Endothelial cell of umbilical vein (primary cell): ENCODE data around the gene PRR5L. TPM values are rescaled to one million over a fixed set of nuclear protein-coding genes. Genes with fewer than 3 reads are reported as not detected.

Experiments
- BruUV-seq: library from RNA; stranded (reverse); fragments of 400-500 nt; replicated peaks from 2 replicates; lab custom pipeline; 2021; lab: Mats Ljungman, UMichigan
- CTCF ChIA-PET: fragments of 300-600, 350-600 bp; sonication (Branson Sonifier 250); formaldehyde crosslinking; loops from one replicate; lab custom pipeline; 2021; ENCODE audit warnings: antibody characterized with exemption, inconsistent platforms; lab: Charles Lee
- POLR2A ChIA-PET: fragments of 300-600, 350-600 bp; sonication (Branson Sonifier 250); formaldehyde crosslinking; loops from one replicate; lab custom pipeline; 2021; ENCODE audit warnings: antibody characterized with exemption, inconsistent platforms; lab: Charles Lee
- DNase-seq: peaks from one replicate; pipeline ENCODE4 v3.0.0-alpha.2; 2011; ENCODE audit warnings: low read depth, low spot score
- FAIRE-seq: peaks from 2 replicates; lab custom pipeline; 2011; peaks lifted over from hg19 to GRCh38; lab: Jason Lieb, UNC
- H2AFZ ChIP-seq: 2 replicates; pipeline ENCODE4 v1.6.0; 2012; ENCODE audit warnings: low read depth, low read length, control low read depth, inconsistent platforms
- H3K27ac ChIP-seq: 2 replicates; pipeline ENCODE4 v1.5.1; 2011; ENCODE audit warnings: low read depth, mild to moderate bottlenecking, control low read depth, low read length, moderate library complexity; ENCODE audit not compliant: insufficient read depth
- H3K27me3 ChIP-seq, 2 experiments: 2 replicates each; pipeline versions ENCODE4 v1.6.0 to v1.6.1; 2011; ENCODE audit warnings: low read length in 2 of 2, mixed read lengths in 1 of 2; ENCODE audit not compliant: control insufficient read depth in 2 of 2, insufficient read depth in 2 of 2
- H3K36me3 ChIP-seq, 2 experiments: 2 replicates in 1 of 2; 3 replicates in 1 of 2; pipeline ENCODE4 v1.5.1; 2011; ENCODE audit warnings: low read length in 2 of 2, mild to moderate bottlenecking in 1 of 2, moderate library complexity in 1 of 2; ENCODE audit not compliant: control insufficient read depth in 2 of 2, insufficient read depth in 2 of 2; ENCODE audit errors: extremely low read depth in 1 of 2
- H3K4me1 ChIP-seq: 3 replicates; pipeline ENCODE4 v1.5.1; 2011; ENCODE audit warnings: mild to moderate bottlenecking, low read length; ENCODE audit not compliant: control insufficient read depth, insufficient read depth; ENCODE audit errors: extremely low read depth
- H3K4me2 ChIP-seq: 2 replicates; pipeline ENCODE4 v1.6.1; 2011; ENCODE audit warnings: low read length, control low read depth, mixed read lengths; ENCODE audit not compliant: insufficient read depth
- H3K4me3 ChIP-seq, 3 experiments: fragments of 200-600 bp in 1 of 3; sonication (generic), shearing (Covaris generic) in 1 of 3; replicated peaks in 1 of 3; 2 replicates each; pipeline ENCODE4 v1.5.1; 2011 to 2016; ENCODE audit warnings: control low read depth in 3 of 3, low read length in 3 of 3, mild to moderate bottlenecking in 2 of 3, inconsistent platforms in 1 of 3, low read depth in 1 of 3, moderate library complexity in 1 of 3; ENCODE audit not compliant: insufficient read depth in 1 of 3
- H3K79me2 ChIP-seq: 2 replicates; pipeline ENCODE4 v1.6.0; 2012; ENCODE audit warnings: low read length, inconsistent platforms; ENCODE audit not compliant: control insufficient read depth, insufficient read depth
- H3K9ac ChIP-seq: replicated peaks from 2 replicates; pipeline ENCODE3; 2011; ENCODE audit warnings: low read length, control low read depth; ENCODE audit not compliant: insufficient read depth; ENCODE audit errors: extremely low read depth
- H3K9me1 ChIP-seq: replicated peaks from 3 replicates; pipeline ENCODE4 v1.6.0; 2011; ENCODE audit warnings: mild to moderate bottlenecking, low read length; ENCODE audit not compliant: control insufficient read depth, insufficient read depth; ENCODE audit errors: extremely low read depth
- H3K9me3 ChIP-seq: replicated peaks from 2 replicates; pipeline ENCODE4 v1.5.1; 2012; ENCODE audit warnings: low read length, inconsistent platforms; ENCODE audit not compliant: control insufficient read depth, insufficient read depth
- H4K20me1 ChIP-seq: replicated peaks from 2 replicates; pipeline ENCODE3; 2011; ENCODE audit warnings: mild to moderate bottlenecking, low read length; ENCODE audit not compliant: control insufficient read depth, insufficient read depth; ENCODE audit errors: extremely low read depth
- EZH2 ChIP-seq: IDR thresholded peaks from 2 replicates; pipeline ENCODE4 v1.6.1; 2012; ENCODE audit warnings: borderline replicate concordance, low read depth, mild to moderate bottlenecking, moderate library complexity, low read length, inconsistent platforms; ENCODE audit not compliant: severe bottlenecking
- FOS ChIP-seq: IDR thresholded peaks from 2 replicates; pipeline ENCODE4 v1.6.1; 2011; ENCODE audit warnings: mild to moderate bottlenecking, low read length, moderate library complexity, borderline replicate concordance; ENCODE audit not compliant: insufficient read depth
- GATA2 ChIP-seq: IDR thresholded peaks from 2 replicates; pipeline ENCODE4 v1.7.0; 2011; ENCODE audit warnings: low read depth, mild to moderate bottlenecking, moderate library complexity, mixed read lengths, low read length; ENCODE audit not compliant: insufficient read length, insufficient read depth
- JUN ChIP-seq: IDR thresholded peaks from 2 replicates; pipeline ENCODE4 v1.6.1; 2011; ENCODE audit warnings: borderline replicate concordance, low read depth; ENCODE audit not compliant: insufficient read length, insufficient read depth
- MYC ChIP-seq: IDR thresholded peaks from one replicate; pipeline ENCODE4 v1.6.1; 2011; ENCODE audit warnings: mild to moderate bottlenecking, low read depth, low read length
- POLR2A ChIP-seq: IDR thresholded peaks from 2 replicates; pipeline ENCODE4 v1.6.1; 2012; ENCODE audit warnings: low read depth, mild to moderate bottlenecking, control low read depth, low read length
- POLR2AphosphoS5 ChIP-seq: IDR thresholded peaks from 2 replicates; pipeline ENCODE4 v1.6.1; 2012; ENCODE audit warnings: low read depth, mild to moderate bottlenecking, control low read depth, low read length, moderate library complexity; ENCODE audit not compliant: insufficient read depth
- dilution Hi-C: fragments of 300-500 bp; cut with MboI; formaldehyde crosslinking; loops from one replicate; pipeline ENCODE4 v1.15.0; 2019; ENCODE audit warnings: low sequenced_read_pairs; ENCODE audit not compliant: extremely low pct_ligation_motif_present
- intact Hi-C: fragments of 100-400 bp; cut with micrococcal nuclease; formaldehyde crosslinking; loops from one replicate; pipeline ENCODE4 v1.10.0; 2022
- polyA plus RNA-seq, 4 experiments: library from polyadenylated mRNA; depleted of rRNA in 3 of 4; stranded (reverse) in 3 of 4; unstranded in 1 of 4; fragments of >200 nt; gene quantifications; 2 replicates each; pipeline versions ENCODE4 v1.2.1 to v1.2.3, GENCODE V29; 2011 to 2012; ENCODE audit warnings: missing spikeins in 1 of 4
- total RNA-seq: library from RNA; stranded (reverse); gene quantifications from 2 replicates; pipeline ENCODE4 v1.2.3, GENCODE V29; 2021
- TF ChIP-seq, protein P1 (sequence below): IDR thresholded peaks from 2 replicates; pipeline ENCODE4 v1.6.1; 2011; ENCODE audit not compliant: insufficient read depth, insufficient read length
- TF ChIP-seq, protein P2 (sequence below), 2 donors: IDR thresholded peaks; 1 replicate in 1 of 2; 2 replicates in 1 of 2; pipeline ENCODE4 v1.5.1; 2011; ENCODE audit warnings: low read length in 2 of 2, mild to moderate bottlenecking in 2 of 2, moderate library complexity in 2 of 2, control low read depth in 1 of 2, inconsistent platforms in 1 of 2, low read depth in 1 of 2; ENCODE audit not compliant: insufficient read depth in 1 of 2; ENCODE audit errors: extremely low read depth in 1 of 2

The PRR5L gene
- total and polyA plus RNA-seq, 2 donors (not counting 3 experiments of a cell fraction or from before 2014, with no cell fraction given) = 2.5 to 6.1 TPM

DNA sequence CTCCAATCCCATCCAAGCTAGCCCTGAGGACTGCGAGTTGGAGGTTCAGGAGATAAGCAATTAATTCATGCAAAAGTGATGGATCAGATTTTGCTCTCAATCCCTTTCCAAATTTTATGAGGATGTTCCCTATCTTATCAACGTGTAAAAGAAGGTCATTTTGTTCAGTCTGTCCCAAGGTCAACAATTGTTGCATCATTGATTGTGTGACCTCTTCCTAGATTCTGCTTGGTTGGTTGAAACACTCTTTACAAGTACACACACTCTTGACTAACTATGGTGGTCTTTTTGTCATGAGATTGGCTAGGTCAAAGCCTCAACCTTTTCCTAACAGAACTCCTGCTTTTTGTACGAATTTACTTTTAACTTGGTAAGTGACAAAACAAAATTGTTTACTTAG, 48.6 kb upstream of the PRR5L start:
- Histone ChIP-seq H3K9me1 (no peaks in the 10 kb centered on the region), H2AFZ (no peak overlapping the region), H3K4me1 (no peaks in the 10 kb centered on the region), H3K27ac (no peak overlapping the region), H3K9ac (no peak overlapping the region), H3K36me3 (no peaks in the 10 kb centered on the region), H3K79me2 (no peaks in the 10 kb centered on the region), H3K27me3 (peaks cover 6 to 13% of the 10 kb centered on the region in 2 experiments), H3K9me3 (no peaks in the 10 kb centered on the region), H3K4me2 (no peak overlapping the region), H3K4me3 (no peak overlapping the region), H4K20me1 (no peaks in the 10 kb centered on the region)
- POLR2A ChIA-PET = no interaction called here
- TF ChIP-seq POLR2A (no peak), MYC (no peak), EZH2 (no peak)
- TF ChIP-seq, protein P1, sequence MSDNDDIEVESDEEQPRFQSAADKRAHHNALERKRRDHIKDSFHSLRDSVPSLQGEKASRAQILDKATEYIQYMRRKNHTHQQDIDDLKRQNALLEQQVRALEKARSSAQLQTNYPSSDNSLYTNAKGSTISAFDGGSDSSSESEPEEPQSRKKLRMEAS = no peak
- dilution Hi-C loops (no loop called here), intact Hi-C loops (no loop called here)
- FAIRE-seq (no peak), DNase-seq (no peak)
- no TSS peak for BruUV-seq
- CTCF ChIA-PET = interaction anchor here (1.0 to 3.2 kb wide), 3 partner anchors 11 to 426 kb away, joined by 3 to 28 read pairs (median 16); no protein-coding TSS in a partner anchor

DNA sequence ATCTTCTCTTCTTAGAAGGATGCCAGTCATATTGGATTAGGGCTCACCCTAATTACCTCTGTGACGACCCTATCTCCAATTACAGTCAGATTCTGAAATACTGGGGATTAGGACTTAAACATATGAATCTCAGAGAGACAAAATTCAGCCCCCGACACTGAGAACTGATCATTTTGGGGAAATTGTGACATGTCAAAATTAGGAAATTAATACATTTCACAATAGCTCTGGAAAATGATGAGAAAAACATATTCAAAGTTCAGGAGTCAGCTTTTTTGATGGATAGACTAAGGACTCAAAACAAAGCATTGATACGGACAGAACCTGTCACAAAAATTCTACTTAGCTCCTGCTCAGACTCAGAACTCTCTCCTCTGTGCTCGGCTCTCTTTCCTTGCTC, 47.7 kb upstream of the PRR5L start:
- dilution Hi-C loops (no loop called here), intact Hi-C loops (no loop called here)
- Histone ChIP-seq H4K20me1 (no peaks in the 10 kb centered on the region), H3K36me3 (no peaks in the 10 kb centered on the region), H3K4me1 (no peaks in the 10 kb centered on the region), H3K9ac (no peak overlapping the region), H3K79me2 (no peaks in the 10 kb centered on the region), H3K4me3 (no peak overlapping the region), H3K9me3 (no peaks in the 10 kb centered on the region), H3K27me3 (peaks cover 6 to 13% of the 10 kb centered on the region in 2 experiments), H3K9me1 (no peaks in the 10 kb centered on the region), H2AFZ (no peak overlapping the region), H3K4me2 (no peak overlapping the region), H3K27ac (no peak overlapping the region)
- DNase-seq (no peak), FAIRE-seq (no peak)
- CTCF ChIA-PET = interaction anchor here (1.3 to 3.2 kb wide), 7 partner anchors 10 to 561 kb away, joined by 3 to 28 read pairs (median 5); no protein-coding TSS in a partner anchor
- no TSS peak for BruUV-seq
- TF ChIP-seq, protein P1 = no peak
- TF ChIP-seq, protein P2, sequence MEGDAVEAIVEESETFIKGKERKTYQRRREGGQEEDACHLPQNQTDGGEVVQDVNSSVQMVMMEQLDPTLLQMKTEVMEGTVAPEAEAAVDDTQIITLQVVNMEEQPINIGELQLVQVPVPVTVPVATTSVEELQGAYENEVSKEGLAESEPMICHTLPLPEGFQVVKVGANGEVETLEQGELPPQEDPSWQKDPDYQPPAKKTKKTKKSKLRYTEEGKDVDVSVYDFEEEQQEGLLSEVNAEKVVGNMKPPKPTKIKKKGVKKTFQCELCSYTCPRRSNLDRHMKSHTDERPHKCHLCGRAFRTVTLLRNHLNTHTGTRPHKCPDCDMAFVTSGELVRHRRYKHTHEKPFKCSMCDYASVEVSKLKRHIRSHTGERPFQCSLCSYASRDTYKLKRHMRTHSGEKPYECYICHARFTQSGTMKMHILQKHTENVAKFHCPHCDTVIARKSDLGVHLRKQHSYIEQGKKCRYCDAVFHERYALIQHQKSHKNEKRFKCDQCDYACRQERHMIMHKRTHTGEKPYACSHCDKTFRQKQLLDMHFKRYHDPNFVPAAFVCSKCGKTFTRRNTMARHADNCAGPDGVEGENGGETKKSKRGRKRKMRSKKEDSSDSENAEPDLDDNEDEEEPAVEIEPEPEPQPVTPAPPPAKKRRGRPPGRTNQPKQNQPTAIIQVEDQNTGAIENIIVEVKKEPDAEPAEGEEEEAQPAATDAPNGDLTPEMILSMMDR (IDR thresholded peaks at IDR 0.05; ENCODE audit: extremely low read depth in 1 of 2, insufficient read depth in 1 of 2, low read depth in 1 of 2, low read length in 2 of 2) = no peak
- TF ChIP-seq POLR2A (no peak), POLR2AphosphoS5 (no peak), JUN (no peak), MYC (no peak), FOS (no peak), GATA2 (no peak), EZH2 (no peak)
- POLR2A ChIA-PET = no interaction called here
